Posterior vena cava (tissue), 2 donors: ENCODE data around the gene SS18. TPM values are rescaled to one million over a fixed set of nuclear protein-coding genes. Genes with fewer than 3 reads are reported as not detected.

ENCODE experiments used
- total RNA-seq, 2 donors: library from RNA; stranded (reverse); fragmentation: NEBNext Ultra II Directional; extraction: Animal tissue kit (Norgen Biotek cat#: 25700); gene quantifications; one replicate each; pipeline ENCODE4 v1.2.1, GENCODE V29; 2021
- donor health status: DM: yes; HTN: yes; CAD: no.
- donor health status: DM: yes; HTN: yes; CAD: no.

SS18 gene
- total RNA-seq, 2 donors from 2014 or later: 61.4 to 64.3 TPM

Other genes starting within 250 kb of the SS18 start
- not detected for gene PSMA8, start 43.3 kb upstream of the SS18 start, total RNA-seq
- 1 to 10 TPM; 2.4 to 3.0 TPM for gene TAF4B, start 135.8 kb upstream of the SS18 start, total RNA-seq